GM19240 (cell line): ENCODE data around the gene MYLK2.
A peak's percentile ranks its signal among the peaks of the same experiment; 100 is the strongest.

Source experiments
- DNase-seq: peaks from one replicate; pipeline ENCODE4 v3.0.0; 2011; ENCODE audit warnings: low spot score; ENCODE audit not compliant: insufficient read length

MYLK2 gene

DNA sequence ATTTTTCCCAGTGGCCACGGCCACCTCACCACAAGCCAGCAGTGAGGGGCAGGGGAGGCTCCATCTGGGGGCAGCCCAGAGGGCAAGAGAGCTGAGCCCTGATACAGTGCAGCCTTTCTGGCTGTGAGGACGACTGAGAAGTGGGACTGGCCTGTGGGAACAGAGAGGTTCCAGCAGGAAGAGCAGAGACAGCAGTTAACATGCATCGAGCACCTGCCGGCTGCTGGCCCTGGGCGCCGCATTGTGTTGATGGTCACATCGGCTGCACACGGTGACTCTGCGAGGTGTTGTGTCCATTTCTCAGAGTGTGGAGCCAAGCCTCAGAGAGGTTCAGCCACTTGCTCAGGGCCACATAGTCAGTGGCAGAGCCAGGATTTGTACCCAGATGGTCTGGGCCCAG, 16.4 kb downstream of the MYLK2 start:
- DNase-seq, result no peak

DNA sequence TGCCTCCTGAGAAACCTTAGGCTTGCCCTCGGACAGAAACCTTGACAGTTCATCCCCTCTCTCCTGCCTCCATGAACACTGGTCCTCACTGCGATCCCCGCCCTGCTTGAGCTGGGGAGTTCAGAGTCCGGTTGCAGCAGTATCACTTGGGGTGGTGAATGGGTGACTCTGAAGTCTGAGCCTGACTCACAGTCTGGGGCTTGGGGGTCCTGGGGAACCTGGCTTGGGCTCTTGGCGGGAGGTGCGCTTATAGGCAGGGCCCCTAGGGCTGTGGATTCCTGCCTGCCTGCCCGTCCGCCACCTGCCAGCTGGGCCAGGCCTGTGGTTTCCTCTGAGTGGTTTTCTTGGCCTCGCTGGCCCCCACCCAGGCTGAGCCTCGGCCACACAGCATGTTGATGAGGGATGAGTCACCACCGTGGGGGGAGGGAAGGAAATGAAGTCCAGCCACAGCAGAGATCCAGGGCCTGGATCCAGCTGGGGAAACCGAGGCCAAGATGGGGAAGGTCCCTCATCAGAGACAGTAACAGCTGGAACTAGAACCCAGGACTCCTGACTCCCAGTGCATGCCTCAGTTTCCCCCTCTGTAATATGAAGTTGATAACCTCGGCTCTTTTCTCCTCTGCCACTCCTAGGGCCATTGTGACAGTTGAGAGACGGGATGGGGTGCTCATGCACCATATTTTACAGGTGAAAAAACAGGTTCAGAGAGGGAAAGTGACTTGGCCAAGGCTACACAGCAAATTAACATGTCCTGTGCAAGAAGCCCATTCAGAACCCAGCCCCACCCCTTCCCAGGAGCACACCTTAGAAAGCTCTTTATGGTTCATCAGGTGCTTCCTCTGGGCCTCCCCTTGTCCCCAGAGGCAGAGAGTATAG, 17.1 kb downstream of the MYLK2 start:
- DNase-seq, result peak; percentile 50

DNA sequence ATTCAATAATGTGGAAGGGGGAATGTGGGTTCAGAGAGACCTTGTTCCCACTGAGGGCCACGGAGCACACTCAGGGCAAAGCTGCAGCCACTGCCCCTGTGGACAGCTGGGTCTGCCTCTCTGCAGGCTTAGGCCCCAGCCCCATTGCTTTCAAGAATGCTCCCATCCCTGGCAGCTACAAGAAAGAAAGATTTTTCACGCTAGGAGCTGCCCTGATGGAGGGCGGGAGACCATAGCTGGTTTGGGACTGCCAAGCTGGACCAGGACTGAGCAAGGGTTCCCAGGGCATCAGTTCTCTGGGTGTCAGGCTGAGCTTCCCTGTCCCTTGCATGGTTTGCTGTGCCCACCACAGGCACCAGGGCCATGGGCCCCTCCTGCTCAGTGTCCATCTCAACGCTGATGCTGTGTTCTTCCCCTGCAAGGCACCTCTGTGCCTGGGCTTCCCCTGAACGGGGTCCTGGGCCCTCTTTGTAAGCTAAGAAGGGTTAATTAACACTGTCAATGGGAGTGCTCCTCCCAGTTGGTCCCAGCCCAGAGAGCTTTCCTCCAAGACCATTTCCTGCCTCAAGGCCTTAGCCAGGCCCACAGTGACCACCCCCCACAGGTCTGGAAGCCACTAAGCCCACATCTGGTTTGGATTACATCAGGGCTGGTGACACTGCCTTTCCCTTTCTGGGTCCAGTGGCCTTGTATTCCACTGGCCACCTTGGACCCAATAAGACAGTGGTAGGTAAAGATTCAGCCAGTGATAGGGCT, 17.9 kb downstream of the MYLK2 start:
- no peak for DNase-seq

DNA sequence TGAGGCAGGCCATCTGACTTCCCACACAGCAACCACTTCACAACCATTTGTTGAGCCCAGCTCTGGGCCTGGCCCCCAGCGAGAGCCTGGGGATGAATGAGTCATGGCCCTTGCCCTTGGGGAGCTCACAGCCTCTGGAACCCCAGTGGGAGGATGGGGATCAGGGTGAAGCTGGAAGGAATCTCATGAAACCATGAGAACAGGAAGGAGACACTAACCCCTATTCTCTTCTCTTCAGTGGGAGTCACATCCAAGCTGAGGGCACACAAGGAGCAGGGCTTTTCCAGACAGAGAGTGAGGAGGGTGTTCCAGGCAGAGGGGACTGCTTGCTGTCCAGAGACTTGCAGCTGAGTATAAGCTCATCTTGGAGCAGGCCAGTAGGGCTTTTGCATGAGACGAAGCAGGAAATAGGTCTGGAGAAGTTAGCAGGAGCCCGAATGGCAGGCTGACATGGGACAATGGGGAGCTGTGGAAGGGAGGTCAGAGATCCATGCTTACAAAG, 18.8 kb downstream of the MYLK2 start:
- DNase-seq, result no peak

DNA sequence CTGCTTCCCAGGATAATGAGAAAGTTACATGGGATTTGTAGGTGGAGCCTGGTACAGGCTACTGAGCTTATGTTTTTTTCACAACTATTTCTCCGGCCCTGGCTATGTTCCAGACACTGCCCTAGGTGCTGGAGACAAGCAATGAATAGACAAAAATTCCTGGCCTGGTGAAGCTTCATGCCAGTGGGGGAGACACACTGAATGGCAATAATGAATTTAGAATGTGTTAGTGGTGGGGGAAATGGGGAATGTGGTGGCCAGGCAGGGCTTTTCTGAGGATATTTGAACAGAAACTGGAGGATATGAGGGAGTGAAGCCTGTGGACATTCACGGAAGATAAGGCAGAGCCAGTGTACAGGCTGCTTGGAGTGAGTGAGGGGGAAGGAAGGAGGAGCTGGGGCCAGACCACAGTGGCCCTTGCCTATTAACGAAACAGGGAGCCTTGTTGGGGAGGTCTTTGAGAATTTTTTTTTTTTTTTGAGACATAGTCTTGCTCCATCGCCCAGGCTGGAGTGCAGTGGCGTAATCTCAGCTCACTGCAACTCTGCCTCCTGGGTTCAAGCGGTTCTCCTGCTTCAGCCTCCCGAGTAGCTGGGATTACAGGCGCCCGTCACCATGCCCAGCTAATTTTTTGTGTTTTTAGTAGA, 19.6 kb downstream of the MYLK2 start:
- DNase-seq, result no peak

DNA sequence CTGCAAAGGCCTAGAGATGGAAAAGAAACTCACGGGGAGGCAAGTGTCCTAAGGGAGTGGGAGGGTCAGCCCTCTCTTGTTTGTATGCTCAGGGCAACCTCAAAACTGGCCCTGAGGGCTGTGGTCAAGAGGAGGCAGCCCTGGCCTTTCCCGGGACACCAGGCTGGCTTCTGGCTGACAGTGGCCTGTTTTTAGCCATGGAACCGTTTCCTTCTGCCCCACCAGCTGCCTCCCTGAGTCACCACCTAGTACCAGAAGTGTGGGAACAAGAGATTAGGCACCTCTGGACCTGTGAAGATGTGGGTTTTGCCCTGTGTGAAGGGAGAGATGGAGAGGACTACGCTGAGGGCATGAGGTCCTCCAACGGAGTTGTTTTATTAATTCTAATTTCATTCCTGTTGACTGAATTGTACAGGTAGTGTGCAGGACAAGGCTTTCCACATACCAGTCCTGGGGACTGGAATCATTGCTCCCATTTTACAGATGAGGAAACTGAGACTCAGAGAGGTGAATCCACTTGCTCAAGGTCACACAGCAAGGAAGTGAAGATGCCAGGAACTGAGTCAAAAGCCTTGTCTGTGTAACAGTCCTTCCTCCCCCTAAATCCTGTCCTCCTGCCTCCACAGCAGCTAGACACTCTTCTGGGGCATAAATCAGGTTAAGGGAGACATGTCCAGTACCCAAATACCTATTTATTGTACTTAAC, 20.8 kb downstream of the MYLK2 start:
- DNase-seq, result no peak

DNA sequence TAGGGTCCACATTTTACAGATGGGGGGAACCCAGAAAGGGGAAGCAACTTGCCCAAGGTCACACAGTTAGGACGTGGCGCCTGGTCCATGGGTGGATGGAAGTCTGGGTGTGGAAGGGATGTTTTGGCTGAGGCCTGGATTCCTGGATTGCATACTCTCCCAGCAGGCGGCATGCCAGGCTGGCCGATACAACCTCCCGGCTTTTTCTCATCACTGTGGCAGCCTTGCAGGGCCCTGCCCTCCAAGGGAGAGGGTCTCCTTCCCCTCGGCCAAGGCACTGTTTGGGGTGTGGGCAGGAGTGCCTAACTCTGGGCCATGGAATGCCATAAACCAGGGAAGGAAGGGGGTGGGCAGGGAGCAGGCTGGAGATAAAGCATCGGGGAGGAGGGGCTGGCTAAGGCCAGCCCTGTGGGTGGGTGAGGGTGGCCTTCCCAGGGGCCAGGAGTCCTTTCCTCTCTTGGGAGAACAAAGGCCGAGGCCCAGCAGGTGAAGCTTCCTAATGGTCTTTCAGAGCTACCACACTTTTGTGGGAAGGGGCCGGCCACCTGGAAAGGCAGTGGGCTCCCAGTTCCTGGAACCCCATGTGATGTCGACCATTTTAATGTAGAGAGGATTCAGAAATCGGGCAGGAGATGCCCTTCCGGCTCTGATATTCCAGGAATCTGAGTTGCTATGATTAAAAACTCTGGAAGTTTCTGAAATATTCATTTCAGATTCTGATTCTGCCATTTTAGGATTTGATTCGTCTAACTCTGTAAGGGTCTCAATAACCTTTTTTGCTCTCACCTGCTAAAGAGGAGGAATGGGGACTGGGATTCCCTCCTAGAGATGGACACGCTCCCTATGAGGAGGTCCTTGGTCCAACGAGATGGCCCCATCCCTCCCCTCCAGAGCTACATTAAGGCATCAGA, 22.0 kb downstream of the MYLK2 start:
- DNase-seq, result no peak

DNA sequence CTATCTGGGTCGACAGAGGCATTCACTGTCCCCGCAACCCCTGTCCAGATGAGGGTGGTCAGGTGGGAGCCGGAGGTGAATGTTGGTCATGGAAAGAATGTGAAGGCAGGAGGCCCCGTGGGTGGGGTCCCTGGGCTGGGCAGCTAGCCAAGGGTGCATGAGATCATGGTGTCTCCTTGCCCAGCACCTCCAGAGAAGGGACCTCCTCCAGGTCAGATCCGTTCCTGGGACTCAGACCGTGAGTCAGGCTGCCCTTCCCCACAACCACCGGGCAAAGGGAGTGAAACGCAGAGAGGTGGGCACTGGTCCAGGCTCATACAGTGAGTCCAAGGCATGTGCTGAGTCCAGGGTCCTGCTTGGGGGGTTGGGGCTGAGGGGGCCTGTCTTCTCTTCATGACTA, 22.8 kb downstream of the MYLK2 start:
- DNase-seq, result no peak

DNA sequence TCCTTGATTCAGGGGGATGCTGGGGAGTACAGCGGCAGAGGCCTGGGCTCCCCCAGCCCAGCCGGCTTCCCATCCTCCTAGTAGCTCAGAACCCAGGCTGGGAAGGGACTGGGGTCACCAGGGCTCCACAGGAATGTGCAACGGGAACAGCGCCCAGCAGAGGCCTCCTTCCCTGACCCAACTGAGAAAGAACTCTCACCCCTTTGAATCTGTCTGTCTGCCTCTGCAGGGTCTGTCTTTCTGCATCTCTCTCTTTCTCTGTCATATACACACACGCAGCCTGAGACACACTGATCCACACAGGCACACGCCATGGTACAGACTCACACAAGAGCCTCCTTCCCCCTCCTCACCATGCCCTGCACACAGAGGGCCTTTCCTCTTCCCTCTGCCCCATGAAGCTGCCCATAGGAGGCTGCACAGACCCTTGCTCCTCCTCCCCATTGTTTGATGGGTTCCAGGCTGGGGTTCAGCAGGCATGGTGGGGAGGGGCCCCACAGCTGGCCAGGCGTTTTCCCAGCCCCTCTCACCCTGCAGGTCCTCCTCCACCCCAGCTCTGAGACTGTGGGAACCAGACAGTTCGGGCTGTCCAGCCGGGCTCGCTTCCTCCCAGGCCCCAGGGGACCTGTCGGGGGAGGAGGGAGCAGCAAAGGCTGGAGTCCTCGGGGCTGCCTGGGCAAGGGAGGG, 23.5 kb downstream of the MYLK2 start:
- DNase-seq, result no peak

DNA sequence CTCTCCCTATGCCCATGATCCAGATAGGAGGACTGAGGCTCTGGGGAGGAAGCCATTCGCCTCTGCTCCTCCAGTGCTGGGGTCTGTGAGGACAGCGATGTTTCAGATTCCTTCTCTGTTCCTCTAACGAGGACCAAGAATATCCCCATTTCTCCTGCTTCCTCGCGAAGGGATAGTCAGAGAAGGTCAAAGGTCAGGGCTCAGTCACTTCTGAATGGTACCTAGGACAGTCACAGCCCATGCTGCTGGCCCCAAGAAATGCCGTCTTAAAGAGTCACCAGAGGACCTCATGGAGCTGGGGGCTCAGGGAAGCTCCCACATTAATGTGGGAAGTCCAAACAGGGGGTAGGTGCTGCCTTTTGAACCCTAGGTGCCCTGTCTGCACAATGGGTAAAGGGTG, 24.1 kb downstream of the MYLK2 start:
- no peak for DNase-seq

DNA sequence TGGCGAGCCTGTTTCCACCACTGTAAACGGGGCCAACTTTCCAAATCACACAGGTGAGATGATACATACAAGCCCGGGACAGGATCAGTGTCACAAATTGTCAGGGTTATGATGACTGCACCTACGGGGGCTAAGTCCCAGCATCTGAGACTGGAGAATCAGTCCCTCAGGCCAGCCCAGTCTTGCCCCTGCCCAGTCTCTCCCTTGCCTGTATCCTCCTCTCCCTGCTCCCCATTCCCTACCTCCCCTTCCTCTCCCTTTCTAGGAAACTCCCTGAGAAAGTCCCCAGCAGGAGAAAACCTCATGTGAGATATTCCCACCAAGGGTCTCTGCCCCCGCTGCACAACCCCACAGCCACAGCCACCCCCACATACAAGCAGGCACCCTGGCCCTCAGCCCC, 24.7 kb downstream of the MYLK2 start:
- no peak for DNase-seq

DNA sequence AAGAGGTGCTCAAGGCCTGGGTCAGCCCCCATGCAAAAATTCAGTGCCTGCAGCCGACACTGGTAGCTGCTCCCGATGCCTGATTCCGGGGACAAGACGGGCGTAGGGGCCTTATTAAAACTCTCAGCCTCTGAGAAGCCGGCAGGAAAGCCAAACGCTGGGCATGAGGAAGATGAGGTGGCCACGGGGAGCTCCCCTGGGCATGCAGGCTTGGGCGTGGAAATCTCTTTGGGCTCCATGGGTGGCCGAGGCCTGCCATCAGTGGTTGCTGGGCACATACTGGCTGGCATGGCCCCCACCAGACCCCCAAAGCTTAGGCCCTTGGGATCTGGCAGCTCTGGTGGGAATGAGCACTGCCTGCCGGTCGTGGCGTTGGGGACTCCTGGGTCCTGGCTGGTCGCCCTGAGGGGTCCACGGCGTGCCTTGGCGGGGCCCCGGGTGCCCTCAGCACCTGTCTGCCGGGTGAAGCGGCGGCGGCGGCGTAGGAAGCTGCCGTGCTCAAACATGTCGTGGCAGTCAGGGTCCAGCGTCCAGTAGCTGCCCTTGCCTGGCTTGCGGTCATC, 25.7 kb downstream of the MYLK2 start:
- DNase-seq, result no peak

DNA sequence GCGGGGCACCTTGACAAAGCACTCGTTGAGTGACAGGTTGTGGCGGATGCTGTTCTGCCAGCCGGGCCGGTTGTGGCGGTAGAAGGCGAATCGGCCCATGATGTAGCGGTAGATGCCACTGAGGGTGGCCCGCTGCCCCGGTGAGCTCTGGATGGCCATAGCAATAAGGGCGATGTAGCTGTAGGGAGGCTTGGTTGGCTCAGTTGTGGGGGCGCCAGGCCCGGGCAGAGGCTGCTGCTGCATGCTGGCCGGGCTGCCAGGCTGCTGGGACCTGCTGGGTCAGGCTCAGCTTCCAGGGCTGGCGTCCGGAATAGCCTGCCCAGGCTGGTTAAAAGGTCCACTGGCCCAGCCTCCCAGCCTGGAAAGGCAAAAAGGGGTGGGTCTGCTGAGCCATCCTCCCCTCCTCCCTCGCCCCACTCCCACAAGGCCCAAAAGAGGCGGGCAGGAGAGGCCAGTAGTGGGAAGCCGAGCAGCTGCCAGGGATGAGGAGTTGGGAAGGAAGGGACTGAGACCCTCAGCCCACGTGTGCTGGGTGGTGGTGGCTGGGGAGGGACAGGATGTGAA, 26.2 kb downstream of the MYLK2 start, which contains the start of gene FOXS1:
TSS of gene FOXS1 (minus strand) at position 305 of the 564 bp plus-strand sequence. CDS start at position 243, 62 bp downstream.
- DNase-seq, result no peak

DNA sequence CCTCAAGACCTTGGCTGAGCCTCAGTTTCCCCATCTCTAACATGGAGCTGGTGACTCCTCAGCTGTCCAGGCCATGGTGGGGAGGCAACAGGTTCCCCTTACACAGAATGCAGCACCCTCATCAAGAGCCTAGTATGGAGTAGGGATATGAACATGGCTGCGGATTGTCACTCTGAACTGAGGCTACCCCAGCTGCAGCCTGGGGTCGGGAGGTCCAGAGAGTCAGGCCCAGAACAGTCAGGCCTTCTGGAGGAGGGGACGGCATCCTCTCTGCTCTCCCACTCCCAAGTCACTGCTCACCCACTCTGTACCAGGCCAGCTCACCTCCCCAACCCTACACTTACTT, 27.6 kb downstream of the MYLK2 start:
- DNase-seq, result no peak

DNA sequence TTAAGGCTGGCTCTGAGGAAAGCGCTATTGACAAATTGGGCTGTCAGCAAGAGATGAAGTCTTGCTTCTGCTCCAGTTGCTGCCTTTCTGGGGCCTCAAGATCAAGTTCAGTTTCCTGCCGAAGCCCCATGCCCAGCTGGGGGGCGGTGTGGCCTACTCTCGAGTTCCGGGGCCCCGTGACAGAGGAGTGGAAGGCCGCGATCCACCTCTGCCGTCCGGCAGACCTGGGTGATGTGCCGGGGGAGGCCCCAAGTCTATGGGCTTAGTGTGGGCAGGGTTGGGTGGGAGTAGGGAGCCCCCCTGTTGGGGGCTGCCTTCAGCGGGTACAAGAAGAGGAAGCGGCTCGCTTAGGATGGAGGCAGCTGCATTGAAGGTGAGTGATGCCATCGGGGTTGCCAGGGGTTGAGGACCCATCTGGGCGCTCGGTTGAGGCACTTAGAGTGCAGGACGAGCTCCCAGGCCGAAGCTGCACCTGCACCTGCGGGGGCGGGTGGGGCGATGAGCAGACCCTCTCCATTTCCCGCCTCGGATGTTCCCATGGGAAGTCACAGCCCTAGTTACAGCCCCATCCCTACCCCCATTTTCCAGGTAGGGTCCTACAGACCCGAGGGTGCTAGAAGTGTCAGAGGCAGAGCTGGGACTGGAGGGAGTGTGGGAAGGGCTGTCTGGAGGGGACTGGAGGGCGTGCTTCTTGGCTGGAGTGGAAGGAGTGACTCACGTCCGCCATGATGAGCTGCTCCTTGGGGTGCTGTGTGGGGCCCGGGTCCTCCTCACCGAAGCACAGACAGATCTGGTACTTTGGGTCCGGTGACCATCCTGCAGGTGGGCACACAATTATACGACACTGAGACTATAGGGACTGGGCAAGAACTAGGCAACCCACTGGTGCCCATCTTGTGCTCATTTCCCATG, 29.2 kb downstream of the MYLK2 start:
- DNase-seq, result no peak

DNA sequence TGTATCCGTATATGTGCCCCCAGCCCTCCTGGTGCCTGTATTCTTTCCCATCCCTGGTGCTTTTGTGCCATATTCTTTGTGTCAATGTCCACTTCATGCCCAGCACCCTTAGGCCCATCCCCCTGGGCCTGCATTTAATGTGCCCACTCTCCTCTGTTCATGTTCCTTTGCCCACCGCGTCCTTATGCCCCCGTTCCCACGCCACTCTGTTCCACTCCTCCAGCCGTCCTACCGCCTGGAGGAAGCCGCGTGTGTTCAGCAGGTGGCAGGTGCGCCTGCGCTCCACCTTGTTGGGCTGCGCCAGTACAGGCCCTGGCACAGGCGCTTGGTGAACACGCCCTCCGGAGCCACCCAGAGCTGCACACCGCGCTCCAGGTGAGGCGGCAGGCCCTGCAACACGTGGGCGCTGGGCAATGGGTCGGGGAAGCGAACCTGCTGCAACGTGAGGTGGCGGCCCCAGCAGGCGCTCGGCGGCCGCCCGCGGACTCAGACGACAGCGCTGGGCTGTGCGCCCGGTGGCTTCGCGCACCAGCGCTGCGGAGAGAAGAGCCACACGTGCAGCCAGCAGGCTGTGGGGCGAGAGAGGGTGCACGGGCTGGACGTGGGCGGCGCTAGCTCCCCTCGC, 30.3 kb downstream of the MYLK2 start:
- DNase-seq, result no peak

DNA sequence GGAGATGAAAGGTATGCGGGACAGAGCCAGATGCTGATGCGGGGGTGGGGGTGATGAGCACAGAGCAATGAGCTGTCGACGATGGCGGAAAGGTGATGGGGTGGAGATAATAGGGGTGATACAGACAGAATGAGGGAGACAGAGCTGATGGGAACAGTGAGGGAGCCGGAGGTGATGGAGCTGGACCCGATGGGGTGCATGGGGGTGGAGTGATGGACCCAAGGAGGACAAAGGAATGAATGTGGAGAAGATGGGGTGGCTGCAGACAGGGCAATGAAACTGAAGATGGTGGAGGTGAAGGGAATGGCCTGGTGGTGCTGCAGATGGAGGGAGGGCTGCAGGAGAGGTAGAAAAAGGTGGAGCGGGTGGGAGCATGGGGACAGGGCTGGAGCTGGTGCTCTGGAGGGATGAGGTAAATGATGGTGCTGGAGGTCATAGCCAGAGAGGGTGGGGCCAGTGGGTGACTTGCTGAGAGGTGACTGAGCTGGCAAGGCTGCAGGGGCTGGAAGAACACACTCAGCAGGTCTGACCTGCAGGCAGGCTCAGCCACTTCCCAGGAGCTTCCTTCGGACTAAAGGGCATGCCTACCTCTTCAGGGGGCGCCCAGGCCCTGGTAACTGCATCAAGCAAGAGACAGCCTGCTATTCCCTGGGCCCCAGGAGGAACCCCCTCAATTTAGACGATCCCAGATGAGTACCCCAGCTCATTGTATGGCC, 32.2 kb downstream of the MYLK2 start:
- no peak for DNase-seq
